AG20443 (cell line): ENCODE results near the gene LRRK1.

ENCODE experiments used
- DNase-seq: peaks from one replicate; pipeline ENCODE4 v3.0.0; 2012; ENCODE audit warnings: low spot score, mixed read lengths

The LRRK1 gene

DNA sequence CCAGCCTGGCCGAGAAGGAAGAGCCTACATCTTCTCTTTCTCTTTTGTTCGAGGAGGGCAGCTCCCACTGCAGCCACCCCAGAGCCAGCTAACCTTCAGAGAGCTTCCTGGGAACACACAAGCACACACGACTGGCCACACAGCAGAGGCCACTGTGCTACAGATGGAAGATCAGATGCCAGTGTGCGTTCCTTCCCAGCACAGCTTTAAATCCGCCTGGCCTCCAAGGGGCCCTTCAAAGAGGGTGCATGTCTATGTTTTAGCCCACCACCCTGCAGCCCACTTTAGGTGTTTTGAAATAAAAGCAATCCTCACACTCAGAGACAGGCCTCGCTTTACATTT lies 27.2 kb upstream of the LRRK1 start:
- DNase-seq, result no peak

DNA sequence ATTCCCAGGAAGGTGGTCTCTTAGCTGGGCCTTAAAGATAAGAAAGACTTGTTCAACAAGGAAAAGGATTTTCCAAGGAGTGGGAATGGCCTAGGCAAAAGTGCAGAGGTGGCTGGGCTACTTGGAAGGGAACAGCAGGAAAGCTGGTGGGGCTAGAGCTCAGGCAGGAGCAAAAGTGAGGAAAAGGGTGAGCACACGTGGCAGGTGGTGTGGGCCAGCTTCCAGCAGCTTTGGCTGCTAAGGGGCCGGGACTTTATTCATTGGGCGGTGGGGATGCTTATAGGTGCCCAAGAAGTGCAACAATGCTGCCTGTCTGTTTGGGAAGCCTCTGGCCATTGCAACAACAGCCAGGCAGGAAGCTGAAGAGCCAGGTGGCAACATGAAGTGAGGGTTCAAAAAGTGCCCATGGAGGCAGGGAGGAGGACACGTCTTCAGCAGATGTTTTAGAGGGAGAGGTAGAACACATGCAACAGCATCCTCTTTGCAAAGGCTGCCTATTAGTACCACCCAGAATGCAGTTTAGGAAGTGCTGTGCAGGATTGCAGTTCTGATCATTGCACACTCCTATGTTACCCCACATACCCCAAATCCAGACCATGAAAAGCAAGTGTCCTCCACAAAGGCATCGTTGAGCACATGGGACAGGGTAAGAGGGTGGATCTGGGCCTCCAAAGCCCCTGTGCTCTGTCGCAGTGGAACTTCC lies 25.7 kb upstream of the LRRK1 start:
- no peak for DNase-seq

DNA sequence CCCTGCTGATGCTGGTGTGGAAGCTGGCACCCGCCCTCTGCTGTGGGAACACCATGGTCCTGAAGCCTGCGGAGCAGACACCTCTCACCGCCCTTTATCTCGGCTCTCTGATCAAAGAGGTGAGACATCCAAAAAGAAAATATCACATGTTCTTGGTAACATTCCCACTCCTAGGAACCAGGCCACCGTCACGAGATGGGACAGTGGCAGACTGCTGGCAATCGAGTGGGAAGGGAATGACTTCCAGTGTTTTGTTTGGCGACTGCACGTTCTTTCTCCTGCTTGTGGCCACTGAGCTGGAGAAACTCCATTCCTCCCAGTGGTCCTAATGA lies 25.2 kb upstream of the LRRK1 start:
- no peak for DNase-seq

DNA sequence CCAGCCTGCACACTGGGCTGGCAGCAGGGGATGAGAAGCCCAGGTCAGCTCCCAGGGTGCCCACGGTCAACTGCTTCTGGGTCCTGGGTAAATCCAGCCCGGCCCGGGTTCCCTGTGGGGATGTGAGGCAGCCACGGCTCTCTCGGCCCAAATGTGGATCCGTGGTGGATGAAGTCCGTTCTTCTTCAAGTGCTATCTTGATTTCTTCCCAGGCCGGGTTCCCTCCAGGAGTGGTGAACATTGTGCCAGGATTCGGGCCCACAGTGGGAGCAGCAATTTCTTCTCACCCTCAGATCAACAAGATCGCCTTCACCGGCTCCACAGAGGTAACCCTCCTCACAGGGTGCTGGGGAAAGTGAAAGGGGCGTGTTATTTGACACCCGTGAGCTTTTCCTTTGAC lies 23.4 kb upstream of the LRRK1 start:
- DNase-seq, result no peak

DNA sequence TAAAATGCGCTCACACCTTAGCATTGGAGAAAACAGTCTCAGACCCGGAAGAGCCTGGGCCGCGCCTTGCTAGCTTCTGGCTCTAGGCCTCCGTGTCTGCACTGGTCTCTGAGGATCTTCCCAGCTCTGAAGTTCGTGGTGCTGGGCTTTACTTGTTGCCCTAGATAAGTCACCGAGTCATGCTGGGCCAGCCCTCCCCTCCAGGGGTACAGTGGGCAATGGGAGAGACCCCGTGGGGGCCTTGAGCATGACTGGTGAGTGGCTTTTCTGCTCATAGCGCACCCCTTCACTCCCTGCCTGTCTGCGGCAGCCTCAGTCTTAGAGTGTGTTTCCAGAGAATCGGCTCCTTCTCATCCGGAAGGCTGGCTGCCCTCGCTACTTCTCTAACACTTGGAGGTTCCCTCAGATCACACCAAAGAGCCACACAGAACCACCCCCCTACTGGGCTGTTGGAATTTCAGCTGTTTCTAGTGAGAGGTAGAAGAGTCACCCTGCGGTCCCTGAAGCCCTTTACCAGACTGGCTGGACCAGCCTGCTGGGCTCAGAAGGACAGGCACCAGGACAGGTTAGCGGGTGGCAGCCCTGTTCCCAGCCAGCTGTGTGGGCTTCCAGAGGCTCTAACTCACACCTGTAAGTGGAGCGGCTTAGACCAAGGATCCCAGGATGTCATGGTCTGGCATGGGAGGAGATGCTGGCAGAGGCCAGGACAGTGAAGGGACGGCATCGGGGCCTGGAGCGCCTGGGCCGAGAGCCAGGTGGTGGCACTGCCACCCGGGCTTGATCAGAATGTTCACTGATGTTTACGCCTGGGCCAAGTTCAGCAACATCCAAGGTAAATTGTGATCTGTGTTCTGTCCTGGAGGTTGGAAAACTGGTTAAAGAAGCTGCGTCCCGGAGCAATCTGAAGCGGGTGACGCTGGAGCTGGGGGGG lies 21.7 kb upstream of the LRRK1 start:
- DNase-seq, result no peak

DNA sequence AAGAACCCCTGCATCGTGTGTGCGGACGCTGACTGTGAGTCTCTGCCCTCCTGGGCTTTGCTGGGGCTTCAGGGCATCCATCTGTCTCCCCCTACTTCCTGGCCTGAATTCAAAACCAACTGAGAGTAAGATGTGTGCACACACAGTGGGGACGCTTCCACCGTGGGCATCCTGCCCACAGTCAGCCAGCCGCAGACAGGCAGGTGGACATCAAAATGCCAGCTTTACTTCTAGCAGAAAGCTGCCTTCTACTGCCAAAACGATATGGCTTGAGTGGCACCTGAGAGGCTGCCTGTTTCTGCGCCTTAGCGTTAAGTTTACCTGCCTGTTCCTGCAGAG lies 21.0 kb upstream of the LRRK1 start:
- DNase-seq, result no peak

DNA sequence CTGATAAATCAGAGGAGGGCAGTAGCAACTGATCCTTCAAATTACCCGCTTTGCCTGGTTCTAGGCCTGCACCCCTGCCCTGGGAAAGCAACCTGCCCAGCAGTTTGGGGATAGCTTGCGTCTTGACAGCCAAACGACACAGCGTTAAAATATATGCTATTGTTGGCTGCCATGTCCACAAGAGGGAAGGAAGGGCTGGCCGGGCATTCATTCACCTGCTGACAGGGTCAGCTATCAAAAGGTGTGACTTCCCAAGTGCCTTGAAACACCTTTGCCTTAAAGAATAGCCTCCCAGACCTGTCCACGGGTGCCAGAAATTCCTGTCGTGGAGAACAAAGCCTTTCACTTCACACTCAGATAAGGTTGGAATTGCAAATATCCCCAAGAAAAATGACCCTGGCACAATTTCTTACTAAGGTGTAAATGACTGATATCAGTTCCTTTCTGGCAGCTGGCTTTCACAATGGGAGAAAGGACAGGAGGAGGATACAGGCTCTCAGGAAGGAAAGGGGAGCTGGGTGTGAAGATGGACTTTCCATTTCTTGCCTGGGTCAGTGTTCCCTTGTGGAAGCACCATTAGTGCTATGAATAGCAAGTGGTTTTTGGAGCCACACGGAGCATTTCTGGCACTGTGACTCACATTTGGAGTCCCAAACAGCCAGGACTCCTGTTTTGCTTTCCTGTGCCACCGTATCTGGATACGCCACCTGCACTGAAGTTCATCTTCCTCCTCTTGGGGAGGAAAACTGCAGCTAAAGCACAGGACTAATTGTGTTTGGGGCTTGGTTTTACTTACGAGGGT lies 20.3 kb upstream of the LRRK1 start:
- no peak for DNase-seq

DNA sequence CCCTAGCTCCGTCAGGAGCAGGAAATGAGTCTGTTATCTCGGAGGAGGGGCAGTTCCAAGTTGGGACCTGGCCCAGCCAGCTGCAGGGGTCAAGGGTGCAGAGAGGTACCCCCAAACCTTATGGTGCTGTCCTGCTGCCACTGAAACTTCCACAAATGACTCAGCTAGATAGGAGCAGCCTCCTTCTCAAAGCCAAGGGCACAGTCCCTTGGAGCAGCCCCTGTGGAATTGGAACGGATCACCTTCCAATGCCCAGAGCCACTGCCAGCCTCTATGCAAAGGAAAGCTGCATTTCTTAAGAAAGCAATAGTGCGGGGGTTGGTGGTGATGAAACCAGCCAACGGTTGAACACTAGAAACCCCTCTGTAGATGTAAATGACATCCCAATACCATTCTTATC lies 19.6 kb upstream of the LRRK1 start:
- no peak for DNase-seq

DNA sequence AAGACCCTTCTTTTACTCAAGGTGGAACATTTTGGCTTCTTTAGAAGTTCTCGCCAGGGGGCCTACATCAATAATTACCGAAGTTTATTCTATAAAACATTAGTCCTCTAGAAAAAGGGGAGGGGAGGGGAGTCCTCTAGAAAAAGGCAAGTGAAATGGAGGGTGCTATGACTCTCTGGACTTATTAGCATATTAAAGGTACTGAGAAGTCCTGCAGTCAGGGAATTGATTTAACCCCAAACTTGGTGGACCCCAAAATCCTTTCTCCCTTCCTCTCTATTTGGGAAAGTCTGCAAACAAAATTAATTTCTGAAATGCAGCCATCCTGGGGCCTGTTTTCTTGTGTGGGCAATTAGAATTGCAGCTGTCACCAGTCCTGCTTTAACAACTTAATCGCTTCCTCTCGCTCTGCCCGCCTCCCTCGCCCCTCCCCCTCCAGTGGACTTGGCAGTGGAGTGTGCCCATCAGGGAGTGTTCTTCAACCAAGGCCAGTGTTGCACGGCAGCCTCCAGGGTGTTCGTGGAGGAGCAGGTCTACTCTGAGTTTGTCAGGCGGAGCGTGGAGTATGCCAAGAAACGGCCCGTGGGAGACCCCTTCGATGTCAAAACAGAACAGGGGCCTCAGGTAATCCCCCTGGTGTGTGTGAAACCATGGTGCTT lies 18.9 kb upstream of the LRRK1 start:
- DNase-seq, result no peak

DNA sequence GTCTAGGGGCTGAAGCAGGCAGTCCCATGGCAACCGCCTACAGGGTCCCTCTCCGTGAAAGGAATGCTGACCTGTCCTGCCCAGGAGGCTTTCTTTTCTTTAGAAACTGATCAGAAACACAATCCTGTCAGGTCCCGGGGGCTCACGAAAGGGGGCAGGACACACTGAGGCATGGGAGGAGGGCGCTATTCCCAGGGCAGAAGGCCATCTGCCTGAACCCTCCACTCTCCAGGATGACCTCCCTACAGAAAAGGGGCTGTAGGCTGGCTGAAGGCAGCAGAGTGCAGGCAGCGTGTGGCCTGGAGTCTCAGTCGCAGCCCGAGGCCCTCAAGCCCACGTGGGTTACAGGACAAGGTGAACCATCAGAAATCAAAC lies 18.4 kb upstream of the LRRK1 start:
- no peak for DNase-seq

DNA sequence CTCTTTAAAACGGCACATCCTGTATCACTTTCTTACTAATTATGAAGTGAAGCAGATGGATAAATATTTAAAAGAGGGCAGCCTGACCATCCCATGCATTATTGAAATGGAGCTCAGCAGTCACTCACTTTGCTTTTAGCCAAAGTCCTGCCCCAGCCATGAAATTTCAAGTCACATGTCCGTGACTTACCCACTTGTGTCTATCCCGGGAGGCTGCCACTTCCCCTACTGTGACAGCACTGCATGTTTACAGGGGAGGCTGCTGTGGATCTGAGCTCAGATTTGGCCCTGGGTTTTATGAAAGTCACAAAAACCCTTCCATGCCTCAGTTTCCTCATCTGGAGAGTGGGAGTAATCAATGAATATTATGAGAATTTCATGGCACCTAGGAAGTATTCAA lies 17.9 kb upstream of the LRRK1 start:
- DNase-seq, result no peak

DNA sequence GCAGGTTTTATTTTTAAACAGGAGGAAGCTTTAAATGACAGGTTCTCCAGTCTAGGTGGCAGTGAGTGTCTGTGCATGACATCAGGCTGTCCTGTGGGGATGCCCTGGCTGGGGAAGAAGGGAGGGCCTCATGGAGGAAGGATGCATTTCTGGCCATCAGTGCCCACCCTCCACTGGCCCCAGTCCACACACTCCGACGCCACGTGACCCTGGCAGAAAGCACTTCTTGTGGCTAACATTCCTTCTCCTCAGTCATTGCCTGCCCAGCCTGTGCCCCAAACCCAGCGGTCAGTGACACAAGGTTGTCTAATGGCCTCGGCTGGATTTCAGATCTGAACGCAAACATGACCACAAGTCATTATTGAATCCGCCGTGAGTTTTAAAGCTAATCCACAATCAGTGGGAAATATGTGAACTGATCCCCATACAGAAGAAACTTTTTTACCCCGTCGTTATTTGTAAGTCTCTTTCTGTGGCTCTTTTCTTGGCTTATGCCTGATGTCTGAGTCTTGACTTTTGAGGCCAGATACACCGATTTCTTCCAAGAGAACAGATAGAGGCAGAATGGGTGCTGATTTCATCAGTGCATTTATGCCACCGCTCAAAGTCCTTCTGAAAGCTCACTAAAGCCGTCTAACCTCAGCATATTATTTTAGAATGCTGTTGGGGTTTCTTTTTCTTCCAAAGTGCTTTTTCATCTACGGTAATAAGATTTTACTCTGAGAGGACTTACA lies 17.3 kb upstream of the LRRK1 start:
- peak; percentile 57 for DNase-seq

DNA sequence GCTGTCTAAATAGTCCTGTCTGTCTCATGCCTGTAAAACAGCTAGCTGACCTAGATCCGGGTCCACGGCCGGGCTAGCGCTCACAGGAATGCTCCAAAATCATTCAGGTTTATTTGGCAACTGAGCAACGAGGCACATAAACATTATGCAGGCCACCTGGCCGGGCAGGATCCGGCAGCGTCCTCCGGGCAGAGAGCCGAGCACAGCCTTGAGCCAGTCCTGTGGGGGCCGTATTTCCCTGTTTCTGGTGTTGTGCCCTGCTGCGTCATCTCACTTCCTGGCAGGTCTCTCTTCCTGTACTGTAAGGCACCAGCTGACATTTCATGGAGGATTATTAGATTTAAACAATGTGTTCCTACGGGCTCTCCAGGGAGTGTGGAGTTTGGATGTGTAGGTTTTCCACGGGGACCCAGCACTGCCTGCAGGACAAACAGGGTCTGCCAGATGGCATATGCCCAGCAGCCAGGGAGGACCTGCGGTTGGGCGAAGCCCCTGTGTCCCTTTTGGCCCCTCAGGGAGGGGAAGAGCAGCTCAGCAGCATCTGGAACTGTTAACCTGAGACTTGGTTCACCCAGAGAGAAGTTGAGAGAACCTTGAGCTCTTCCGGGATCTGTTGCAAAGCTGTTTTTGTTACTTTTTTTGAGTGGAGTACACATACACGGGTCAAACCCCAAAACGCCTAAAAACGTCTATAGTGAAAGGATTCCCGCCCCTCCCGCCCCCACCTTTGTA lies 16.6 kb upstream of the LRRK1 start:
- DNase-seq, result peak; percentile 90

DNA sequence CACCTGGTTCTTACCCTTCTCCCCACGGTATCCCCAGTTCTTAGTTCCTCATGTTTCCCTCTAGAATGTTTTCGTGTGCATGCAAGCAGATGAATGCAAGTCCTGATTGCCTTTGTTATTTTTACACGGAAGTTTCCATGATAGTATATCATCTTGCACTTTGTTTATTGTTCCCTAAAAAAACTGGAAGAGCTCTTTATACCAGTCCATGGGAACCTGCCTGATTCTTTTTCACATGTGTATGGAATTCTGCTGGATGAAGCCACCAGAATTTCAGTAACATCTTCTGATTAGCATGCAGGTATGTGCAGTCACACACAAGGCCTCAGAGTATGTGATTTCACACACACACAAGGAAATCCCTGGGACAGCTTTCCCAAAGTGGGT lies 16.0 kb upstream of the LRRK1 start:
- DNase-seq, result no peak

DNA sequence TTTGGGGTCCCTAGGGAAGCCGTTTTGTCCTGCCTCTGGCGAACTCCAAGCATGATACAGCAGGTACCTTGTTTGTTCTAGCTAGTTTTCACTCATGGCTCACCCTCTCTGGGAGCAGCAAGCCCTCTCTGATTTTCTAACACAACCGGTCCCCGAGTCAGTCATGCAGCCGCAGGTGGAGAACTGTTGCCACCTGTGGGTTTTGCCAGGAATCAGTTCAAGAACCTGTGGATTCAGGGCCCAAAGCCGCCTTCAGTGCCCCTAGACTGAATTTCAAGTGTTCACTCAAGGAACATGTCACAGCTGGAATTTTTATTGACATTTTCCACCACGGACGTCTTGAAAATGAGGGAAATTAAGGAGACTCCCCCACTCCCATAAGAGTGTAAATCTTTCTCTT lies 13.3 kb upstream of the LRRK1 start:
- DNase-seq, result no peak

DNA sequence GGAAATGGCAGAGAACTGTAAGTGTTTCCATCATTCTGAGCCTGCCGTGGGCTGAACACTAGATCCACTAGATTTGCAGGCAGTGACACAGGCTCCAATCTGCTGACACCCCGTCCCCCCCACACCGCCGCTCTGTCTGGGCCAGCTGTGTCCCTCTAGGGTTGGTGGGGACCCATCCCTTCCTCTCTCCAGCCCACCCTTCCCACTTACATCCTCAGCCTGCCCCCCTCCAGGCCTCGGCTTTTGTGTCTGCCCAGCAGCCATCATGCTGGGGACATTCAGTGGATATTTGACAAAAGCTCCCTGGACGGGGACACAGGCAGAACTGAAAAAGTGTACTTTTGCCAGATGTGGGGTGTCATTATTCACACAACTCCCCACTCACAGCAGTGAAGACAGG lies 10.7 kb upstream of the LRRK1 start:
- no peak for DNase-seq

DNA sequence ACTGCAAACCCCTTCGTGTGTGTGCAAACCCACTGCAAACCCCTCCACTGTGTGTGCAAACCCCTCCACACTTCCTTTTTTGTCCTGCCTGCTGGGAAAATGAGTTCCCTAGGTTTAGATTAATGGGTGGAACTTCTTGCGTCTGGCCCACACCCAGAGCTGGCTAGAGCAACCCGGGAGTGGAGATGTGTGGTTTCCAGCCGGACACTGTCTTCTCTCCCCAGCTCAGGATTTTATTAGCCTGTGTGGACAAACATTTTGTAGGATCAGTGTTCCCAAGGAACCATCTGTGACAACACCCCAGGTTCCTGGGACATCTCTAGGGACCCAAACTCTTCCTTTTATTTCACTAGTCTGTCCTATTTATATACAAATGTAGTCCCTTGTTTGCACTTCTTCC lies 9.6 kb upstream of the LRRK1 start:
- no peak for DNase-seq

DNA sequence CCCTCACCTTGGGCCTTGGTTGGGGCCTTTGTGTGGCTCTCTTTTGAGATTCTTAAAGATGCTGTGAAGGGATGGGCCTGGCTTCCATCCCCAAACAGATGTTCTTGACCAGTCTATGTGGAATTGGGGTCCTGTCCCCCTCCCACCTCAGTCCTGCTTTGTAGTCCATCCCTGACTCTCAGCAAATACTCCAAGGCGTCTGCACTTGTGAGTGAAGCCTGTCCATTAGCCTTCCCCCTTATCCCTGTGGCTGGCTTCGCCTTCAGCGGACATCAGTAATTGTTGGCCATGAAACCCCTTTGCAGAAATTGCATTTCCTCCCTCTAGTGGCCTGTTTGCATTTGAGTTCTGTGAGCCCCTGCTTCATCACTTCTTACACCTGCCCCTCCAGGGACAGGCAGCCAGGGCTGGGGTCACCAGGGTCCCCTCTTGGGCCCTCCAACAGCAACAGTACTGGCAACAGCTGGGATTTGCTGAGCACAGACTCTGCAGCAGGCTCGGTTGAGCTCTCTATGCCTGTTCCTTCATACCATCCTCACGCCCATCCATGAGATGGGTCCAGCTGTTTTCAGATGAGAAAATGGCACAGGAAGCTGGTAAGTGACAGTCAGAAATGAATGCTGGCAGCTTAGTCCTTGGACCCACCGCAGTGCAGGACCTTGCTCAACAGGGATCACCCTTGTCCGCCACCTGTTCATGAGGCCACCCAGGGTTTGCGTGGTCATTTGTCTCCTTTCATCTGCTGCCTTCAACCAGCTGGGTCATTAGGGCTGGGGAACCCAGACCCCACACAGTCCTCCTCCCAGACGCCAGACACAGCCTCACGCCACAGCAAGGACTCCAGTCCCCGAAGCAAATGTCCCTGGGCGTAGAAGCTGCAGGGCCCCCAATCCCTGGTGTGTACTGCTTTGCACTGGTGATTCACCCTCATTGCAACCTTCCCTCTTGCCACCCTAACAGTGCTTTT lies 8.9 kb upstream of the LRRK1 start:
- no peak for DNase-seq

DNA sequence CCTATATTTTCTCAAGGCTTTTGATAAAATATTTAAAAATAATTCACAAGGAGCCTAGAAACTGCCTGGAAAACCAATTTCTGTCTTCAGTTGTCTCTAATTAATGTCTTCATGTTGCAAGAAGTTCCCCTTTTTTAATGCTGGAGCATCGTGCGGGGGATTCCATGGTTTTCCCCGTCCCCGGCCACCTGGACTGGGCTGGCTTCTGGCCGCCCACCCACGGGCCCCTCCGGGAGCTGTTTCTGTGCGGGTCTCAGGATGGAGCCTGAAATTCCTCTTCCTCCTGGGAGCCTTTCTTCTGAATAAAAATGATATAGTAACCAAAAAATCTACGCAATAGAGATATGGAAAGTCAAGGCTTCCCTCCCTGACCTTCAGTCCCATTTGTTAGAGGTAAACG lies 8.1 kb upstream of the LRRK1 start:
- no peak for DNase-seq

DNA sequence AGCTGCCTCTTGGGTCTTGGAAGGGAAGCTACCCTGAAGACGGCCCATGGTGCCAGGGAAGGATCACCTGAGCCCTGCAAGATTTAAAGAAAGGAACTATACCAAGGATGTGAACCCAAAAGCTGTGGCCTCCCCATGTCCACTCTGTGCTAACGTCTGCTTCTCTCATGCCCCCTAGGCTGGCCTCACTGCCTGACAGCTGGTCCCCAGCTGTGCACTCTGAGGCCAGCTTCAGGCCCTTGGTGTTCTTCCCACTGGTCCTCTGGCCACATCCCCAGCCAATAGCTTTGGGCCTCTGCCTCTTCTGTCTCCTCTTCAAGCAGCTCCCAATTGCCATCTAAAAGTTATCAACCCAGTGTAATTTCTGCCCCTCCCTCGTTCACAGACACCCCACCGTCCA lies 5.2 kb upstream of the LRRK1 start:
- no peak for DNase-seq
